H9 (cell line): ENCODE data around the gene KRTAP10-12. TPM values are rescaled to one million over a fixed set of nuclear protein-coding genes. Genes with fewer than 3 reads are reported as not detected.

Experiments
- DNase-seq: peaks from one replicate; pipeline ENCODE4 v3.0.0-alpha.2; 2017
- H2AFZ ChIP-seq: one replicate; pipeline ENCODE4 v1.6.1; 2013; ENCODE audit warnings: mild to moderate bottlenecking, low read length, control low read depth, moderate library complexity
- H2AK5ac ChIP-seq: 2 replicates; pipeline ENCODE4 v1.6.1; 2013; ENCODE audit warnings: low read length, control low read depth, mixed read lengths; ENCODE audit not compliant: insufficient read length
- H2BK120ac ChIP-seq: one replicate; pipeline ENCODE4 v1.6.1; 2013; ENCODE audit warnings: low read depth, mild to moderate bottlenecking, low read length, control low read depth, inconsistent platforms; ENCODE audit not compliant: poor library complexity, severe bottlenecking
- H2BK12ac ChIP-seq: 2 replicates; pipeline ENCODE4 v1.6.1; 2013; ENCODE audit warnings: low read length, control low read depth, mixed read lengths, low read depth; ENCODE audit not compliant: insufficient read length
- H2BK15ac ChIP-seq: 2 replicates; pipeline ENCODE4 v1.6.1; 2013; ENCODE audit warnings: low read depth, low read length, control low read depth
- H2BK20ac ChIP-seq: one replicate; pipeline ENCODE4 v1.6.1; 2013; ENCODE audit warnings: low read depth, mild to moderate bottlenecking, low read length, control low read depth, inconsistent platforms; ENCODE audit not compliant: poor library complexity, severe bottlenecking
- H2BK5ac ChIP-seq: 2 replicates; pipeline ENCODE4 v1.6.1; 2013; ENCODE audit warnings: low read length, control low read depth, mixed read lengths; ENCODE audit not compliant: insufficient read length
- H3K14ac ChIP-seq: 2 replicates; pipeline ENCODE4 v1.6.1; 2013; ENCODE audit warnings: low read length, control low read depth; ENCODE audit not compliant: insufficient read depth
- H3K18ac ChIP-seq: 2 replicates; pipeline ENCODE4 v1.6.1; 2013; ENCODE audit warnings: low read depth, mild to moderate bottlenecking, mixed read lengths, low read length, control low read depth; ENCODE audit not compliant: insufficient read length
- H3K23ac ChIP-seq: 2 replicates; pipeline ENCODE4 v1.6.1; 2013; ENCODE audit warnings: low read length, control low read depth, mixed read lengths, low read depth; ENCODE audit not compliant: insufficient read length
- H3K23me2 ChIP-seq: 2 replicates; pipeline ENCODE4 v1.6.1; 2013; ENCODE audit warnings: low read depth, mild to moderate bottlenecking, mixed read lengths, low read length, control low read depth; ENCODE audit not compliant: insufficient read length, poor library complexity, severe bottlenecking
- H3K27ac ChIP-seq: 2 replicates; pipeline ENCODE4 v1.5.1; 2013; ENCODE audit warnings: low read length, control low read depth, mixed read lengths, low read depth; ENCODE audit not compliant: insufficient read length
- H3K27me3 ChIP-seq: 2 replicates; pipeline ENCODE4 v1.6.1; 2013; ENCODE audit warnings: low read length, control low read depth, inconsistent platforms; ENCODE audit not compliant: insufficient read depth
- H3K4ac ChIP-seq: 2 replicates; pipeline ENCODE4 v1.6.1; 2013; ENCODE audit warnings: low read depth, mild to moderate bottlenecking, control low read depth, inconsistent platforms, low read length, moderate library complexity
- H3K4me1 ChIP-seq: 2 replicates; pipeline ENCODE4 v1.6.1; 2013; ENCODE audit warnings: low read length, control low read depth, inconsistent platforms; ENCODE audit not compliant: insufficient read depth
- H3K4me2 ChIP-seq: 2 replicates; pipeline ENCODE4 v1.6.1; 2013; ENCODE audit warnings: low read length, control low read depth, mixed read lengths; ENCODE audit not compliant: insufficient read length, insufficient read depth
- H3K56ac ChIP-seq: 2 replicates; pipeline ENCODE4 v1.6.1; 2013; ENCODE audit warnings: low read depth, mild to moderate bottlenecking, mixed read lengths, low read length, control low read depth; ENCODE audit not compliant: insufficient read length
- H3K79me1 ChIP-seq: 2 replicates; pipeline ENCODE4 v1.6.1; 2013; ENCODE audit warnings: low read depth, mild to moderate bottlenecking, moderate library complexity, low read length, control low read depth, inconsistent platforms; ENCODE audit not compliant: insufficient read depth, poor library complexity, severe bottlenecking
- H3K79me2 ChIP-seq: 2 replicates; pipeline ENCODE4 v1.6.1; 2013; ENCODE audit warnings: low read length, control low read depth, inconsistent platforms; ENCODE audit not compliant: insufficient read depth
- H3K9ac ChIP-seq: 2 replicates; pipeline ENCODE4 v1.6.1; 2013; ENCODE audit warnings: low read length, control low read depth, mixed read lengths; ENCODE audit not compliant: insufficient read length; ENCODE audit errors: extremely low read depth
- H3K9me3 ChIP-seq: one replicate; pipeline ENCODE4 v1.6.1; 2013; ENCODE audit warnings: low read depth, low read length, inconsistent platforms; ENCODE audit not compliant: control insufficient read depth
- H3T11ph ChIP-seq: one replicate; pipeline ENCODE4 v1.6.1; 2013; ENCODE audit warnings: mild to moderate bottlenecking, low read length, control low read depth, inconsistent platforms
- H4K20me1 ChIP-seq: one replicate; pipeline ENCODE4 v1.6.1; 2013; ENCODE audit not compliant: control insufficient read depth, insufficient read length, insufficient read depth
- H4K5ac ChIP-seq: 2 replicates; pipeline ENCODE4 v1.6.1; 2013; ENCODE audit warnings: low read depth, mild to moderate bottlenecking, mixed read lengths, low read length, control low read depth; ENCODE audit not compliant: insufficient read length
- H4K8ac ChIP-seq: replicated peaks from 2 replicates; pipeline ENCODE4 v1.6.1; 2013; ENCODE audit warnings: low read length, control low read depth, mixed read lengths, low read depth; ENCODE audit not compliant: insufficient read length
- H4K91ac ChIP-seq: 2 replicates; pipeline ENCODE4 v1.6.1; 2013; ENCODE audit warnings: low read depth, mild to moderate bottlenecking, moderate library complexity, mixed read lengths, low read length, control low read depth; ENCODE audit not compliant: insufficient read length
- H3K27ac Mint-ChIP-seq, 3 experiments: 2 replicates in 2 of 3; 3 replicates in 1 of 3; pipeline ENCODE4 v1.8.0; 2020 to 2021; ENCODE audit warnings: mixed read lengths in 3 of 3, mild to moderate bottlenecking in 1 of 3, moderate library complexity in 1 of 3
- H3K27me3 Mint-ChIP-seq: 2 replicates; pipeline ENCODE4 v1.8.0; 2021; ENCODE audit warnings: low read depth, mild to moderate bottlenecking, moderate library complexity, mixed read lengths
- H3K36me3 Mint-ChIP-seq, 3 experiments: 2 replicates in 2 of 3; 3 replicates in 1 of 3; pipeline ENCODE4 v1.8.0; 2020 to 2021; ENCODE audit warnings: low read depth in 3 of 3, mixed read lengths in 3 of 3; ENCODE audit not compliant: insufficient read depth in 1 of 3
- H3K4me1 Mint-ChIP-seq, 2 experiments: 2 replicates each; pipeline ENCODE4 v1.8.0; 2020; ENCODE audit warnings: mixed read lengths in 2 of 2
- H3K4me3 Mint-ChIP-seq, 2 experiments: 2 replicates in 1 of 2; 3 replicates in 1 of 2; pipeline ENCODE4 v1.8.0; 2020 to 2021; ENCODE audit warnings: mild to moderate bottlenecking in 2 of 2, mixed read lengths in 2 of 2, moderate library complexity in 1 of 2
- H3K9me3 Mint-ChIP-seq, 2 experiments: 2 replicates in 1 of 2; 3 replicates in 1 of 2; pipeline ENCODE4 v1.8.0; 2020; ENCODE audit warnings: mild to moderate bottlenecking in 2 of 2, mixed read lengths in 2 of 2, moderate library complexity in 1 of 2
- CTCF ChIP-seq: fragments of 200-600 bp; sonication (generic); conservative IDR thresholded peaks from 3 replicates; pipeline ENCODE4 v1.8.0; 2021; ENCODE audit warnings: antibody characterized with exemption, mild to moderate bottlenecking
- WGBS: extraction: QIAGEN DNeasy Blood & Tissue Kit; methylation state at CpG from one replicate; pipeline ENCODE4 v1.1.7; 2013; ENCODE audit warnings: missing lambda C conversion rate, low lambda C conversion rate, mixed read lengths; ENCODE audit not compliant: insufficient read length; ENCODE audit errors: extremely low coverage; 5-methylcytosine and 5-hydroxymethylcytosine counted together
- total RNA-seq: library from RNA; stranded (reverse); gene quantifications from 2 replicates; pipeline ENCODE4 v1.2.1, GENCODE V29; 2021

The KRTAP10-12 gene
- total RNA-seq, 1 experiment from 2014 or later, result not detected

DNA sequence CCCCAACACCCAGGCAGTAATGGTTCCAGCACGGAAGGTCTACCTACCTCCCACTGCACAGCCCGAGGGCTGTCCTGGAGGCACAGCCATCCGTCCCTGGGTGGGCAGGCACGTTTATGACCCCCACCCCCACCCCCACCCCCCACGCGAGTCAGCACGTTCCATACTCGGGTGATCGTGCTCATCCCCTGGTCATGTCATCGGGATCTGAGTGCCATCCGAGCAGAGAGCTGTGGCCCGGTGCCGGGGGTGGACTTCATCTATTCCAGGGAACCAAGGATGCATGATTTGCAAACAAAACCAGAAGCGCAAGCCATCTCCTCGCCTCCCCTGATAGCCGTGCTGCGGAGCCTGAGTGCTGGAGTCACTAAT lies 13.3 kb downstream of the KRTAP10-12 start:
- H2BK15ac ChIP-seq, result no peak overlapping the region

More for the DNA sequence above, 13.3 kb downstream of the KRTAP10-12 start:
- peaks cover 38% of the 10 kb centered on the region for H3K23me2 ChIP-seq
- no peak overlapping the region for H2AK5ac ChIP-seq
- H3K27ac ChIP-seq, result no peak overlapping the region
- H3K9me3 ChIP-seq, result no peaks in the 10 kb centered on the region
- no CpG with 5 or more reads among the region's 17 CpGs for WGBS
- no peak overlapping the region for H4K8ac ChIP-seq
- H3K79me2 ChIP-seq, result no peaks in the 10 kb centered on the region
- TF ChIP-seq CTCF, result no peak
- peaks cover 62 to 73% of the 10 kb centered on the region in 2 experiments for H3K4me1 Mint-ChIP-seq
- peaks cover 3% of the 10 kb centered on the region; the same call in 1 of the 2 replicates for H3K4me1 ChIP-seq
- peak; percentile 30 for DNase-seq
- H2BK5ac ChIP-seq, result no peak overlapping the region
- H3K4me2 ChIP-seq, result peak overlapping the region; percentile 39
- no peak overlapping the region for H3K23ac ChIP-seq
- H3K79me1 ChIP-seq, result no peaks in the 10 kb centered on the region
- no peaks in the 10 kb centered on the region for H4K20me1 ChIP-seq
- no peak overlapping the region for H2BK120ac ChIP-seq
- H3K18ac ChIP-seq, result no peak overlapping the region
- no peak overlapping the region for H3T11ph ChIP-seq
- no peak overlapping the region for H4K5ac ChIP-seq
- no peak overlapping the region for H4K91ac ChIP-seq
- H2BK20ac ChIP-seq, result no peak overlapping the region
- H3K9me3 Mint-ChIP-seq, result no peaks in the 10 kb centered on the region
- no peak overlapping the region for H3K9ac ChIP-seq
- no peak overlapping the region for H2BK12ac ChIP-seq
- no peak overlapping the region for H3K4ac ChIP-seq
- peaks cover 55% of the 10 kb centered on the region; the same call in 1 of the 2 replicates for H3K27me3 ChIP-seq
- no peaks in the 10 kb centered on the region; a peak in 2 of 7 replicates for H3K36me3 Mint-ChIP-seq
- no peak overlapping the region for H3K27ac Mint-ChIP-seq
- H3K4me3 Mint-ChIP-seq, result peak overlapping the region; percentile 56 to 86
- H2AFZ ChIP-seq, result no peak overlapping the region
- H3K27me3 Mint-ChIP-seq, result peaks cover 94% of the 10 kb centered on the region
- no peak overlapping the region for H3K56ac ChIP-seq
- H3K14ac ChIP-seq, result no peak overlapping the region
